Stimulated activated CD4-positive, alpha-beta T cell treated with anti-CD3 and anti-CD28 coated beads, Interleukin-4, amount 100 ng/mL, for 1 hour (primary cell): ENCODE measurements around the gene NTM.

Experiments
- DNase-seq: peaks from one replicate; pipeline ENCODE4 v3.0.0-alpha.2; 2020

NTM gene

DNA sequence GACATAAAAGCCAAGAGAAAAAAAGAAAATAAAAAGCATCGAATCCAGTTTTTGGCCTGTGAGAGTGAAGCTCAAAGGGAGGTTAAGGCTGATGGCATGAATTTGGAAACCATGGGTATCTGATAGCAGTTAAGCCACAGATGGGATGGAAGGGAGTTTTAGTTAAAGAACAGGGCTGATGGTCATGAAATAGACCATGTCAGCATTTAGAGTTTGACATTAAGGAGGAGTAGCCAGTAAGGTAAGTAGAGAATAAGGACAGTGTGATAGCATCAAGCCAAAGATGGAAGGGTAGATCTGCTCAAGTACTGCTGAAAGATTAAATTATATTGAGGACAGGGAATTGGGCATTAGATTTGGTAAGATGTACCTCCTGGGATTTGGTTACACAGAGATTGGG, 826.5 kb downstream of the NTM start:
- no peak for DNase-seq

DNA sequence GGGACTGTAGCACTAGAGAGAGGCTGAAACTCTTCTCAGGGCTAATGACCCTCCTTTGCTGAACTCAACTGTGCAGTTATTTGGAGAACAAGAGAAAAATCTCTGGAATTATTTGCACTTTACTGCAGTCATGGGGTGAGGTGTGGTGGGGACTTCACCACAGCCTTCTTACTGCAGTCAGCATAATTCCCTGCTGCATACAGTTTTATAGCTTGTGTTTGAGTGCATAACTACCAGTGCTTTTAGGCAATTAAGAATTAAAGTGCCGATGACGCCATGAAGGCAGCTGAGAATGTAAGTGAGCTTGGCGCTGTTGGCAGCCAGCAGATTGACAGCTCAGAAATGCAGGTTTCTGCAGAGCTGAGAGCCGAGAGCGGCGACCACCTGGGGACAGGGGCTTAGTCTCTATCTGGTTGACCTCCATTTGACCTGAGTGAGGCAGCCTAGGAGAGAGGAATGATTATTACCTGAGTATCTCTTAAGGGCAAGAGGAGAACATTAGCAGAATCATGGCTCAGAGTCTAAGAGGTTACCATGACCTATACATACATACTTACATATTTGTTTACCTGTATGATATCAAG, 830.0 kb downstream of the NTM start:
- no peak for DNase-seq

DNA sequence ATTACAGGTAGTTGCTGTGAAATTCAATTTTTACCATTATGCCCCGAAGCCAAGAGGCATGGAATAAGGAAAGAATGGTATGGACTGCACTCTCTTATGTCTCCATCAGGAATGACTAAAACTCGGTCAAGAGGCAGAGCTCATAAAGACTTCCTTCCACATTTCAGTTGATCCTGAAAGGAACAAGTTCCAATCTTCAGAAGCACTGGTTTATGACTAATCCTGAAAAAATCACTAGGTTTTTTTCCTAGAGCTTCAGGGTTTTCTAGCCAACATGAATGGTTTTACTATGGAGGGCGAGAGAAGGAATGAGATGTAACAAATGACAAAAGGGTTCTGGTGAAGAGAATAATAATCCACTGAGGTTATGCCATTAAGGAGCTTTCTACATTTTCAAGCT, 832.2 kb downstream of the NTM start:
- no peak for DNase-seq

DNA sequence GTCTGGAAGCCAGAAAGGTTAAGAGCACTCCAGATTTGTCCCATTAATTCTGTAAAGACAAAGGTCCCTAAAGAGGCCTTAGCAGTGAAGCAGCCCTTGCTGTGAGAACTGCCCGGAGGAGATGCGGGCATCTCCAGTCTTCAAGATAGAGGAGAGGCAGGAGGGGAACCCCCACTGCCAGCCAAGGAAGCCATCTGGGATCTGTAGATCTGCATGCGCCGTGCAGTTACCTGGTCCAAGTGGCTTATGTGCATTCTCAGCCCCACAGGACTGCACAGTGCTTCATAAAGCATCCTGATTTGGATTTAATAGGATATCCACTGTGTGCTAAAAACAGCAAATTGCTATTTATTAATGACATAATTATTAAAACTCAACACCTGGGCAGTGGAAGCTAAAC, 834.6 kb downstream of the NTM start:
- DNase-seq, result no peak

DNA sequence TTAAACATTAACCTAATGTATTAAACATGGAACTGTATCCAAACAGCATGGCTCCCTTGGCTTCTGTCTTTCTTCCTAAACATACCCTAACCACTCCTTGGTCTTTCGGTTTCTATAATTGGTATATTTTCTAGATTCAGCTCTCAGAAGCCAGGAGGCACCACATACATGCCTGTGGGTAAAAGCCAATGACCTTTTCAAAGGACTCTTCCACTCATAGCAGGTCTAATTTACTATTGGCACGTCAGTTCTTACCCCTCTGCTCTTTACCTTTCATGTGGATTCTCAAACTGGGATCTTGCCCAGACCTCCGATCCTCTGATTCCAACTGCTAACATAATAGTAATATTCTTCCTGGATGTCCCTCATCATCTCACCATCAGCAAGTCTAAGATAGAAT, 835.1 kb downstream of the NTM start:
- DNase-seq, result no peak

DNA sequence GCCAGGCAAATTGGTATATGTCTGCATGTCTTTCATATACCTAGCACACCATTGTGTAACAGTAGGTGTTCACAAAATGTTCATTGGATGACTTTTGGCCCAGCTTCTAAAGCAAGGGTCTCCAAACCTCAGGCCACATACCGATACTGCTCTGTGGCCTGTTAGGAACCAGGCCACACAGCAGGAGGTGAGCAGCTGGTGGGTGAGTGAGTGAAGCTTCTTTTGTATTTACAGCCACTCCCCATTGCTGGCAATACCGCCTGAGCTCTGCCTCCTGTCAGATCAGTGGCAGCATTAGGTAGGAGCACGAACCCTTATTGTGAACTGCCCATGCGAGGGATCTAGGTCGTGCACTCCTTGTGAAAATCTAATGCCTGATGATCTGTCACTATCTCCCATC, 836.6 kb downstream of the NTM start:
- DNase-seq, result no peak

DNA sequence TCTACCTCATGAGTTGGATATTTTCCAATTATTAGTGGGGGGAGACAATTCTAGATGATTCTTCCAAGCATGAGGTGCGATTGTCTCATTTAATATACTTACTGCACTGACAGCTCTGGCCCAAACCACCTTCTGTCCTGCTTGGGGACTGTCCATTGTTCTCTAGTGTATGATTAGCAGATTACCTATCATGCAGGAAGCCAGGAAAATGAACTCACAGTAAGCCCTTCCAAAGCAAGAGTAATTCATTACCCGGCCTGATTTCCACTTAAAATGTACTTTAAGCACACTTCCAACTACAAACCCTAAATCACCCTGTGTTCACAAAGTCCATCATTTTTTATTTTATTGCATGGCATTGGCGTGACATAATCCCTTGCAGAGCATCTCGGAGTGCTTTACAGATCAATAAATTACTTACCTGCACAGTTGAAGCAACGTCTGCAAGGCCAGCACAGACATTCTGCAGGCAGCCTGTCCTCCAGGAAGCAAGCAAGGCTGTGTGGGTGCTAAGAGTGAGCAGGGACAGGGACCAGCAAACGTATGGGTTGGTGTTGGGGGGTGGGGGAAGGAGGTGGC, 838.2 kb downstream of the NTM start:
- DNase-seq, result no peak

DNA sequence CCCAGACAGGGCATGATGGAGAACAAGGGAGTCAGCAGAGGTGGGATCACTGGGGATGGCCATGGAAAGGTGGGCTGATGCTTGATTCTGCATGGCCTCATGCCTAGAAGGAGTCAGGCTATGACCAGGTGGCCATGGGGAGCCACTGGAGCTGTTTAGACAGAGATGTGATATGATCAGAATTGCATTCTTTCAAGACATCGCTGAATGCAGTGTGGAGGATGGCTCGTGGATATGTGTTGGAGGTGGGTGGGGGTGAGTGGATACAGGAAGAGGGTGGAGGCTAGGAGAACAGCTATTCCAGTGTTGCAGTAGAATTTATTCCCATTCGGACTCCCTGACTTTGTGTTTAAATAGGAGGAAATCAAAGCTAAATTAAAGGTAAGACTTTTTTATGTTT, 841.1 kb downstream of the NTM start:
- no peak for DNase-seq

DNA sequence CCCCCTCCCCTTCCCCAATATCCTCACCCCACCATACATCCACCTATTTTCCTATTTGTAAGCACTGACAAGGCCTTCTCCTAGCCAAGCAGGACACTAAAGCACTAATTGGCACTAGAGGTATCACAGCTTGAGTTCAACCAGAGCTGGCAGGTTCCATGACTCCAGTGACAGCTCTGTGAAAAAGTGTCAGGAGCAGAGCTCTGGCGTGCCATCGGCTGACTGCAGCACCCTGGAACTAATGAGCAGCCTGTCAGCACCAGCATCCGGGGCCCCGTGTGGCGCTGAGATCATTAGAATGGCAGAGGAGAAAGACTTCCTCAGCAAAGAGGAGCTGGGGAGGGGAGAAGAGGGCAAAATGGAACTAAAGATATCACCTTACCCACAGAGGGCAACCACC, 847.4 kb downstream of the NTM start:
- no peak for DNase-seq

DNA sequence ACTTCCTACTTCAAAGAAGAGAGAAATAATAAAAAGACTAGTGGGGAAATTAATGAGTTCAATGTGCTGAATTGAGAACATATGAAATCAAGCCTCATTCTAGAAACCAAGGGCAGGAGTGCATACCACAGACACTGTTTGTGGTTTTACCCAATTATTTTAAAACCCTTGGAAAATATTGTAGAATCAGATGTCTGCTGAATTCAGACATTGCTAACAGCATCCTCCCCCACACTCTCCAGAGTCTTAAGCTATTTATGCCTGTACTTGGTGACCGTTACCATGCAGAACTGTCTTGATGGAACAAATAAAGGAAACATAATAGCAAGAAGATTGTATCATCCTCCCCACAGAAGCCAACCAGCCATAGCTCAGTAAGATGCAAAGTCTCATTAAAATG, 850.1 kb downstream of the NTM start:
- DNase-seq, result no peak

DNA sequence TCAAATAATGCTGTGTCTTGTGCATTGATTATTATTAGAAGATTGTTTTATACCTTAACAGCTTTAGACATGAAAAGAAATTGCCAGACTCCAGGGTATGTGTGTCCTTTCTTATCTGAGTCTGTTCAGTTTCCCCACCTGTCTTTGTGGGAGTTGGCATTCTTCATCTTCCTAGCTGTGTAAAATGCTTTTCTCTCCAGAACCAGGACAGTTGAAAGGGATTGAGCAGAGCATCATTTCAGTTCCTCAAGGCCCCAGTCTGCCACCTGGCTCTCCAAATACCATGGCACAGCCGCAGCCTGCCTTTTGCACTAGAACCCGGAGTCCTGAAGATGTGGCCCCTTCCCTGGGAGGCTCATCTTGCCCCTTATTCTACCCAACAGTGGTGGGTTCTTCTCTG, 851.9 kb downstream of the NTM start:
- no peak for DNase-seq

DNA sequence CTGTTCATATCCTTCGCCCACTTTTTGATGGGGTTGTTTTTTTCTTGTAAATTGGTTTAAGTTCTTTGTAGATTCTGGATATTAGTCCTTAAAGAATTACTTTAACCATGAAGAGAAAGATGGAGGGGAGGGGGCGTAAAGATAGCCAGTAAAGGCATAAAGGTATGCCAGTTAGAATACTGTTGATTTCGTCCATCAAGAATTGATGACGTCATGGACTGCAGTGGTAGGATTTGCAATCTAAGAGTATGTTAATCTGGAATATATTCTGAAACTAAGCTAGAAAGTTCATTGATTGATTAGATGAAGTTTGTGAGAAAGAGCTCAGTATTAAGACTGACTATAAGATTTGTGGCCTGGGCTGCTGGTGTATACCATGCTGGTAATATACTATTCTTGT, 856.1 kb downstream of the NTM start:
- no peak for DNase-seq

DNA sequence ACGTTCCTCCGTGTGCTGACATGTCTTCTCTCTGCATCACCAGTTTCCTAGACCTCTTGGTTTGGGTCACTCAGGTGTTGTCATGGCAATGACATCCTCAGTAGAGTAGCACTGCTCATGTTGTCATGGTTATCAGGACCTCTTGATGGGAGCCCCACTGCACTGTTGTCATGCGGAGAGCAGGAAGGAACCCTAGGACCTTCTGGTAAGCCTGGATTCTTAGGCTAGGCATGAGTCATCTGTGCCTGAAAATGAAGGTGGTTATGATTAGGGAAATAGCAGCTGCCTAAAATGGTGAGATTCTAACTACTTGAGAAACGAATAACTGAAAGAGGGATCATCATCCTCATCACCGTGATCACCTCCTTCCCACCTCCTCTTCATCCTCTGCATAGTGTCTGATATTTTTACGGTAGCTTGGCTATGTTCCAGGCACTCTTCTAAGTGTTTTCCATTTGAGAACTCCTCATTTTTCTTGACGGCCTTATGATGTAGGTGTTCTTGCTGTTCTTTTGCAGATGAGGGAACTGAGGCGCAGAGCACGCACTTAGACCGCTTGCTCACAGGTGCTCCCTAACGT, 858.4 kb downstream of the NTM start:
- no peak for DNase-seq

DNA sequence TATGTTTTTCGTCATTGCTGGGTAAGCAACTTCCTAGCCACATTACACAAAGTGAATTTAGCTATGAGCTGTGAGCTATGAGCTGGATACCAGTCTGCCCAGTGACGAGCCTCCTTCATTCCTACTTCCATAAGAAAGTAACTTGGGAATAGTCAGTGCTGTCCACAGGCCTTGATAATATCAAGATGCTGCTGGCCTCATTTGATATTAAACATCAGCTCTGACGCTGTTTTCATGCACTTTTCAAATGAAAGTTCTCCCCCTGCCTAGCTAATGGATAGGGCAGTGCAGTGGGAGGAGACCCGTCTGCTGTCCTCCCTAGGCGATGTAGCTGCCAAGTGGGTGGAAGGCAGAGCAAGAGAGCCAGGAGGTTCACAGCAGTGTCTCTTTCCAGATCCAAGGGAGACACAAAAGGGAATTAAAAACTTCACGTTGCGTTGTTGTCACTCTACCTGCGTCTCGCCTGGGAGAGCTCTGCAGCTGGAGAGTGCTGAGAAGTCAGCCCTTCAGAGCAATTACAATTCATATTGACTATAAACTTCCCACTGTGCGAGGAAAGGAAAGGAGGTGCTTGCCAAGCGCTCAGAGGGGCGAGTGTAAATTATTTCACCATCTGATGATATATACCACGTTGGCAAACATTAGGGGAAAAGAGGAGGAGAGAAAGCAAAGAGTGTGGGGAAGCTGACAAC, 861.4 kb downstream of the NTM start:
- DNase-seq, result no peak

DNA sequence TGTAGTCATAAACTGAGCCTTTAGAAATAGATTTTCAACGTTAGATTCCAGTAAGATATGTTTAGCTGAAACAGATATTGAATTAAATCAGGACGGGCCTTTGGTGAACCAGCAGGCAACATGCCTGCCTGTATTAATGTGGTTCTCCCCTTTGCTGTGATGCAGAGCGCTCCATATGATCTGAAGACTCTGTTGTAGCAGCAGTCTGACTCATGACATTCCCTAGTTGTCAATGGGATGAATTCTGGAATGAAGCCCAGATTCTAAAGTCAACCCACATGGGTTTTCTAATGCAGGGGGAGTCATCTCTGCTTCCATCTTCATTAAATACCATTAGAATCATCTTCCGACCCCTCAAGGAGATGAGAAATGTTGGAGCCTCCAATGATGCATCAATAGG, 864.5 kb downstream of the NTM start:
- no peak for DNase-seq

DNA sequence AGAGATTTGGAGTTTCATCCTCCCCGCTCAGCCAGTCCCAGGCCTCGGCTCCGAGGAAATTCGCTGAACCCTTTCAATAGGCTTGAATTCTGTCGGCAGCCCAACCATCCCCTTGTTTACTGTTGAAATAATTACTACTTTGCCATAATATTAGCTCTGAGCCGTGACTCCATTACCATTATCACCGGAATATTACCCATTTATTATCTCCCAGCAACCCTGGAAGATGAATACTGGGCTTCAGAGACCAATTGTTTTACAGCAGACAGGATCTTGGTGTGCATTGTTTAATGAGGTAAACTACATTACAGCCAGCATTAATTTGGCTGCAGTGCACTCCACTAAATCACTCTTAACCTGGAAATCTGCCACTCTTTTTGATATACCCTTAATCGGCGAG, 867.4 kb downstream of the NTM start:
- no peak for DNase-seq

DNA sequence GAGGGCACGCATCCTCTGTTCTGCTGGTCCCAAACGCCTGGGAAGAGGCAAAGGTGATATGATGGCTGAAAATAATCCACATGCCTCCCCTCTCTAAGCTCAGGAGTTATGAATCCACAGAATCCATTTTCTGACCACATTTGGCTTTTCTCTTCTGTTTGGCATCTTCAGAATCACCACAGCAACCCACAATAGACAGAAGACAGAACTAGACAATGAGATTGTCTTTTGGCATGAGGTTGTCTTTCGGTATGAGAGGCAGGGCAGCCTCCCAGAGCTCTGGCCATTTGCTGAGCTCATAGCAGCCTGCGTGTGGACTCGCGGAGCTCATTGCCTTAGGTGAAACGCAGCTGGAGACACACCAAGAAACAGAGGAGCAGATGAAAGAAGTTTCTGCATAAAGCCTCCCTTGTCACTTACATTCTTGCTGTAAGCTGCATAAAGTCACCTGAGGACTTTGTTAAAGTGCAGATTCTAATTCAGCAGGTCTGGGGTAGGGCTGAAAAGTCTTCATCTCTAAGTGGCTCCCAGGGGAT, 868.0 kb downstream of the NTM start:
- DNase-seq, result no peak

DNA sequence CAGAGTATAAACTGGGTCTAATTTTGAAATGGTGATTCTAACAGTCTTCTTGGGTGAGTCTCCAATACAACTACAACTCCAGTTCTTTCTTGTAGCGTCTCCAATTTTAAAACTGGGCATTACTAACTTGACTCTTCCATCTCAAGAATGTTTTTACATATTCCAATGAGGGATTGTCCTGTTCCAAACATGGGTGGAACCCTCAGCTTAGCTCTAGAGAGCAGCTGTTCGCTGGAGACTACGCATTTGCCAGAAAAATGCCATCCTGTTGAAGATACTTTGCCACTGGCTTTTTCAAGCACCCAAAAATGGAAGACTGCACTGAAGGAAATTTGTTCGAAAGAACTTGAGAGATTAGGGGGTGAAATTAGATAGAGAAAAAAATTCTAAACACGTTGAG, 870.0 kb downstream of the NTM start:
- no peak for DNase-seq

DNA sequence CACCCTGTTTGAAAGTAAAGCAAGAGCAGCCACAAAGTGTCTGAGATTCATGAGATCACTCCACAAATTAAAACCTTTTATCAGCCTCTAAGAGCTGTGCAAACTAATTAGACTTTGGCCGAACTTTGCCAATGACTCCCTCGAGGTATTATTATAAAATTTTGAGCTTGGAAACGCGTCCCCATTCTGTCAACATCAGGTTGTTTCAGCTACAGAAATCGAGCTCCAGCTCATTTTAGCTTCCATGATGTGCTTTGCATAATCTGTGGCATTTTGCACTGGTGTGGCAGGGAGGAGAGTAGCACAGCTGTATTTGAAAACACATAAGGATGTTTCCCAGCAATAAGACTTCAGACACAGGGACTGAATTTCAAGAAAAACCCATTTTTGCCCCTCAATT, 872.2 kb downstream of the NTM start:
- DNase-seq, result no peak

DNA sequence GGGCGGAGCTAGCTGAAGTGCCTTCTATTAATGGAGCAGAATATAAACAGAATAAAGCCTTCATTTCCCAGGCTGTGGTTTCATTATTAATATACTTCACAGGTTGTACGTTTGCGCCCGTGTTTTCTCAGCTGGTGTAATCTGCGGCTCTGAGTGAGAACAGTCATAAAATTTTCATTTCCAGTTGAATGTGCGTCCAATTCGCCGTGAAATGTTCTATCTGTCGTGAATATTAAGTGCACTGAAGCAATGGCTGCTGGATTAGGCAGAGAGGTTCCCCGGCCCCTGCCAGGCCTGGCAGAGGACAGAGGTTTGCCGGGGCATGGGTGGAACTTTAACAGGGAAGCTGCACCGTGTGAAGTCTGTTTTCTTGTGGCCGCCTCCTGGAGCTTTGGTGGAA, 874.4 kb downstream of the NTM start:
- no peak for DNase-seq

DNA sequence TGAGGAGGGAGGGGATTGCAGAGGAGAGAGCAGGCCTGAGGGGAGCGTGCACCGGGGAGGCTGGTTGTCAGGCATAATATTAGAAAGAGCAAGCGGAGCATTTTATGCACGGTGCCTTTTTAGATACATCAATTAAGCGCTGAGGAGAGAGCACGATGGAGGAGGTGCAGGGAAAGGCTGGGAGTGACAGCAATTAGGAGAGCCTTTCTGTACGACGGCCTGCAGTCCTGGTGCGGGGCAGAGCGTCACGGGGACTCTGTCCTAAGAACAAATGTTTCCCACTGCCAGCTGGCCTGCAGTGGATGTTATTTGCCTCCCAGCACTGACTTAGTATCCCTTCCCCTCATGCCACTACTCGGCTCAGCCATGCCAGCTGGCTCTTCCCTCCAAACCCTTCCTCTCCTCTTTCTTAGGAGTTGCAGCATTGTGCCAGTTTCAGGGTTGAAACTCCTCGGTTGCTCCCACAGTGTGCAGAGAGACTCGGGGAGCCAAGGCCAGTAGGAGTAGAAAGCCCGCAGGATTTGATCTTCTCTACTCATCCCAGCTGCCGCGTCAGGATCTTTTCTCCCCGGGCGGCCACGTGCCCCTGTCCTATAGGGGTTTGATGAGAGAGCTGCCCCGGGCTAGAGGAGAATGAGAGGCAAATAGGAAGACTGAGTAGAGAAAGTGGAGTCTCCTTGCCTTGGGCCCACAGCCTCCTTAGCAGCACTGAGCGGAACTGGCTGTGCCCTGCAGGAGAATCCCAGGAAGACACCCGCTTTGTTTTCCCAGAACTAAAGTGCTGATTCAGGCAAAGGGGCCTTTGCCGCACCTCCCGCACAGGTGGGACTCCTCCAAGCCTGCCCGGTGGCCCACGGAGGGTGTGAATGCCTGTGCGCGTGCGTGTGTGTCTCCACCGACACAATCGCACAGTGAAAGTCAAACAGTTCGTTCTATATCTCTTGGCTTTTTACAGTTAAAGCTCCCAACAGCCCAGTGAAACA, 875.3 kb downstream of the NTM start:
- DNase-seq, result no peak

DNA sequence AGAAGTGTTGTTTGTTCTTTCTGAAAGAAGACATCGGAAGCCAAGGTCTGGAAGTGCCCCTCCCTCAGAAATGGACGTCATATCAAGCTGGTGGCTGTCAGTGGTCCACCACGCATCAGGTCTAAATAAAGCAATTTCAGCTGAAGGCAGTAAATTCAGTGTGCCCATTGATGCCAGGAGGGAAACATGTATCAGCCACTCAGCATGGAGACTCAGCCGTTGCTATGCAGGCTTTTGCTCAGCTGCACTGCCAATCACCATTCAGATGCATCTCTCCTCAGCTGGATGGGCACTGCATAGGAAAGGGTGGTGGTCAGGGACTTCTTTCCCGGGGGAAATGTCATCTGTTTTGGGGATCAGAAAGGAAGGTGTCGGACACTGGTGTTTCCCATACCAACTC, 878.2 kb downstream of the NTM start:
- no peak for DNase-seq

DNA sequence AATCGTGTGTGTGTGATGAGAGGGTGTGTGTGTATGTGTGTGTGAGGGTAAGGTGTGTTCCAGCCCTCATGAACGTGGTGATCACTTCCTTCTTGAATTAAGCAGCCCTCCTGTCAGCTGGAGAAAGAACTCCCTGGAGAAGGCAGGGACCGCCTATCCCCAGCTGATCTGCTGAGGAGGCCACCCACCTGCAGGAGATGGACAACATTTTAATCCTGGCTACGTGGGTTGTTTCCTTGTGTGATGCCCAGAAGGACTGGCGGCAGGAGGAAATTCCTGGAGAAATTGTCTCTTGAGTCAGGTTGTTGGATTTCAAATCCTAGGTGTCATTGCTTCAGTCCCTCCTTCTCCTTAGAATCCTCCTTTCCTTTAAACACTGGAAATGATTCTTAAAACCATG, 878.8 kb downstream of the NTM start:
- DNase-seq, result no peak
